ENCODE results near the gene SLC4A2. TPM values are rescaled to one million over a fixed set of nuclear protein-coding genes. Genes with fewer than 3 reads are reported as not detected.
"Not testable (repeated sequence)": the region's sequence is repeated elsewhere in the genome, so short reads cannot be mapped to it uniquely, and the experiment has no call there.

The SLC4A2 gene
- total RNA-seq, 2 experiments from 2014 or later, result 58.7 to 85.0 TPM

DNA sequence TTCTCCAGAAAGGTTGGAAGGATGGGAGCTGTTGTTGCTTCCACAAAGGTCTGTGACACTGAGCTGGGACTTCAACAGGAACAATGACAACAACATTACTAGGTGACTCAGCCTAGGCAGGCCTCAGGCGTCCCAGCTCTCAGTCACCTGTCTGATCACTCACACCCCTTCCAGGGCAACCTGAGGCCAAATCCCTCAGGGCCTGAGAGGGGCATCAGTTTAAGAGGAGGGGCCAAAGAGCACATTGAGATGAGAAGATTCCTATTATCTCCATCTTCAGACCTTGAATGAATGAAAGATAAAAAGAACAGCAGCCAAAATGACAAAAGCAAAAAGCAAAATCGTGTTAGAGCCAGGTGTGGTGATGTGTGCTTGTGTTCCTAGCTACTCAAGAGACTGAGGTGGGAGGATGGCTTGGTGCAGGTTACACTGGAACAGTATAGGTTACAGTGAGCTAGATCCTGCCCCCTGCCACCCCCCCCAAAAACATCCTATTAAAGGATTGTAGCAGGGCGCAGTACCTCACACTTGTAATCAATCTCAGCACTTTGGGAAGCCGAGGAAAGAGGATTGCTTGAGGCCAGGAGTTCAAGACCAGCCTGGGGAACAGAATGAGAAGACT, 34.8 kb upstream of the SLC4A2 start, which contains the start of gene ATG9B:
TSS of gene ATG9B (minus strand) at position 60 of the 622 bp plus-strand sequence. CDS start 71 bp downstream, outside the sequence.
- ChIA-PET POLR2A (no interaction called here), CTCF (interaction anchor here (0.6 to 1.5 kb wide), 4 partner anchors 11 to 237 kb away, joined by 3 to 4 read pairs (median 4); partner anchors contain the start of gene FASTK)
- DNase-seq, result peak; percentile 33
- Mint-ChIP-seq H3K36me3 (ENCODE audit: low read depth) (peaks cover 4% of the 10 kb centered on the region), H3K27ac (no peak within 1 kb of the TSS), H3K27me3 (peaks cover 8% of the 10 kb centered on the region), H3K9me3 (ENCODE audit: low read depth) (no peaks in the 10 kb centered on the region), H3K4me1 (peaks cover 19% of the 10 kb centered on the region), H3K4me3 (no peak within 1 kb of the TSS)
- intact Hi-C loops (cut with DNase I, micrococcal nuclease), result loop anchor here in 1 of 2 experiments (5.0 kb wide), 1 partner anchor 608 kb away; no protein-coding TSS in a partner anchor
- no peak for ATAC-seq

DNA sequence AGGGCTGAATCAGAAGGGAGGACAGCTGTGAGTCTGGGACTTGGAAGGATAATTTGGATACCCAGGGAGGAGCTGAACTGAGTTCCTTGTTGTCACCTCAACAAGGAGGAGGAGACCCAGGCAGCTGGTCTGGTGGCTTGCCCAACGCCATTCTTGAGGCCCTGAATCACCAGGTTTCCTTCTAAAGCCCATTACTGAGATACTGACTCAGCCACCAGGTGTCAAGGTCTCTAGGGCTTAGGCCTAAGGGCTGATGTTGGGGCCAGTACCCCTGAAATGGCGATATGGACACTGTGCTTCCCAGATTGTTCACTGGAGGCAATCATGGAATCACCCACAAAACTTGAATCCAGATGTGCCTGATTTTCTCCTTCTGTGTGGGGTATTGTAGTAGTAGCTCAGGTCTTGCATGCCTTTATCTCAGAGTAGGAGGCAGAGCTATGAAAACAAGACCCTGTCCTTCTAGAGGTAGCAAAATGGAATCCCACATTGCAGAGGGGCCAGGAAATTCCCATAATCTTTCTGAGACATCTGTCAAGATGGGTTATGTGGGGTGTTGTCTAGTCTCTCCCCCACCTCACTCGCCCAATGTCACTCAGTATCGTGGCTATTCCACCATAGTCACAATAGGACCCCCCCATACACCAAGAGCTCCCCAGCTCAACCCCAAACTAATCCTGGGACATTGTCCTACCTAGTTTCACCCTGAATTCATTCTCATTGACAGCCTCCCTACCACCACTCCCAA, 33.3 kb upstream of the SLC4A2 start:
- peaks cover 23% of the 10 kb centered on the region for H3K4me1 Mint-ChIP-seq
- POLR2A ChIA-PET, result interaction anchor here (0.5 kb wide), 1 partner anchor 15 kb away, joined by 6 read pairs; no protein-coding TSS in a partner anchor
- no peaks in the 10 kb centered on the region for H3K9me3 Mint-ChIP-seq (ENCODE audit: low read depth)
- DNase-seq, result no peak
- no peak for ATAC-seq
- intact Hi-C loops (cut with DNase I, micrococcal nuclease), result loop anchor here in 1 of 2 experiments (5.0 kb wide), 1 partner anchor 606 kb away; no protein-coding TSS in a partner anchor
- H3K27me3 Mint-ChIP-seq, result no peaks in the 10 kb centered on the region
- no peak overlapping the region for H3K4me3 Mint-ChIP-seq
- CTCF ChIA-PET, result interaction anchor here (0.6 to 1.5 kb wide), 4 partner anchors 24 to 1242 kb away, joined by 3 to 4 read pairs (median 4); no protein-coding TSS in a partner anchor
- peaks cover 5% of the 10 kb centered on the region for H3K36me3 Mint-ChIP-seq (ENCODE audit: low read depth)
- no peak overlapping the region for H3K27ac Mint-ChIP-seq

DNA sequence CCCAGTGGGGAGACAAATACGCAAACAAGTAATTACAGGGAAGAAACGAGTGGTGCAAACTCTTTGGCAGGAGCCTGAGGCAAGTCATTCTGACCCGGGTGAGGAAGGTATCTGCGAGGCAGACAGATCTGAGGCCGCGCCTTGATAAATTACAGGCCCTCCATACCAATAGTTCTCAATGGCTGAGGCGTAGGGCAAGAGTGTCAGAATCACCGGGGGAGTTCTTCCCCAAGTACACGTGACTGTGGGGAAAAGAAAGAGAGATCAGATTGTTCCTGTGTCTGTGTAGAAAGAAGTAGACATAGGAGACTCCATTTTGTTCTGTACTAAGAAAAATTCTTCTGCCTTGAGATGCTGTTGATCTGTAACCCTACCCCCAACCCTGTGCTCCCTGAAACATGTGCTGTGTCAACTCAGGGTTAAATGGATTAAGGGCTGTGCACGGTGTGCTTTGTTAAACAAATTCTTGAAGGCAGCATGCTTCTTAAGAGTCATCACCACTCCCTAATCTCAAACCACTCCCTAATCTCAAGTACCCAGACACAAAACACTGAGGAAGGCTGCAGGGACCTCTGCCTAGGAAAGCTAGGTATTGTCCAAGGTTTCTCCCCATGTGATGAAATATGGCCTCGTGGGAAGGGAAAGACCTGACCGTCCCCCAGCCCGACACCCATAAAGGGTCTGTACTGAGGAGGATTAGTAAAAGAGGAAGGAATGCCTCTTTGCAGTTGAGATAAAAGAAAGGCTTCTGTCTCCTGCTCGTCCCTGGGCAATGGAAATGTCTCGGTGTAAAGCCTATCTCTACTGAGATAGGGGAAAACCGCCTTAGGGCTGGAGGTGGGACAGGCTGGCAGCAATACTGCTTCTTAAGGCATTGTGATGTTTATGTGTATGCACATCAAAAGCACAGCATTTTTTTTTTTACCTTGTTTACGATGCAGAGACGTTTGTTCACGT, 32.3 kb upstream of the SLC4A2 start:
- CTCF ChIA-PET, result interaction anchor here (0.6 to 2.1 kb wide), 10 partner anchors 8 to 1243 kb away, joined by 3 to 26 read pairs (median 4); partner anchors contain the start of gene ABCF2
- H3K36me3 Mint-ChIP-seq (ENCODE audit: low read depth); H3K9me3 Mint-ChIP-seq (ENCODE audit: low read depth); H3K27me3 Mint-ChIP-seq; ATAC-seq; POLR2A ChIA-PET; DNase-seq: not testable (repeated sequence)
- H3K4me3 Mint-ChIP-seq, result peak overlapping the region; percentile 97
- peaks cover 23% of the 10 kb centered on the region for H3K4me1 Mint-ChIP-seq
- H3K27ac Mint-ChIP-seq, result peak overlapping the region; percentile 95
- intact Hi-C loops (cut with DNase I, micrococcal nuclease), result loop anchor here in 1 of 2 experiments (5.0 kb wide), 1 partner anchor 605 kb away; no protein-coding TSS in a partner anchor

DNA sequence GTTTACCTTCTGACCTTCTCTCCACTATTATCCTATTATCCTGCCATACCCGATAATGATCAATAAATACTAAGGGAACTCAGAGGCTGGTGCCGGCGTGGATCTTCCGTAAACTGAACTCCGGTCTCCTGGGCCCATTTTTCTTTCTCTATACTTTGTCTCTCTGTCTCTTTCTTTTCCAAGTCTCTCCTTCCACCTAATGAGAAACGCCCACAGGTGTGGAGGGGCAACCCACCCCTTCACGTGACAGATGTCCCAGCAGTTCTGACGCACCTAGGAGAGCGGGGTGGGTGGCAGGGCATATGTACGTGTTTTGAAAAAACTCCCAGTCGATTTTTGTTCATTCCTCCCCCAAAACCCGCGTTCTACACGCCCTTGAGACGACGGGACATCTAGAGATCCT, 31.7 kb upstream of the SLC4A2 start:
- H3K9me3 Mint-ChIP-seq (ENCODE audit: low read depth); DNase-seq; H3K36me3 Mint-ChIP-seq (ENCODE audit: low read depth); H3K27me3 Mint-ChIP-seq: not testable (repeated sequence)
- ChIA-PET CTCF (interaction anchor here (0.6 to 2.5 kb wide), 14 partner anchors 8 to 199 kb away, joined by 3 to 26 read pairs (median 4); partner anchors contain the start of gene ABCF2), POLR2A (interaction anchor here (0.6 kb wide), 1 partner anchor 9 kb away, joined by 3 read pairs; no protein-coding TSS in a partner anchor)
- Mint-ChIP-seq H3K4me1 (peaks cover 23% of the 10 kb centered on the region), H3K27ac (peak overlapping the region; percentile 95), H3K4me3 (peak overlapping the region; percentile 97)
- intact Hi-C loops (cut with DNase I, micrococcal nuclease), result loop anchor here (1.0 to 5.0 kb wide), 13 partner anchors 9 to 1189 kb away; partner anchors contain the start of genes ABCF2 (in 1 of the 2), FASTK (in 1 of the 2), NUB1 (in 1 of the 2) and TMUB1 (in 1 of the 2)
- peak; percentile 2 for ATAC-seq

DNA sequence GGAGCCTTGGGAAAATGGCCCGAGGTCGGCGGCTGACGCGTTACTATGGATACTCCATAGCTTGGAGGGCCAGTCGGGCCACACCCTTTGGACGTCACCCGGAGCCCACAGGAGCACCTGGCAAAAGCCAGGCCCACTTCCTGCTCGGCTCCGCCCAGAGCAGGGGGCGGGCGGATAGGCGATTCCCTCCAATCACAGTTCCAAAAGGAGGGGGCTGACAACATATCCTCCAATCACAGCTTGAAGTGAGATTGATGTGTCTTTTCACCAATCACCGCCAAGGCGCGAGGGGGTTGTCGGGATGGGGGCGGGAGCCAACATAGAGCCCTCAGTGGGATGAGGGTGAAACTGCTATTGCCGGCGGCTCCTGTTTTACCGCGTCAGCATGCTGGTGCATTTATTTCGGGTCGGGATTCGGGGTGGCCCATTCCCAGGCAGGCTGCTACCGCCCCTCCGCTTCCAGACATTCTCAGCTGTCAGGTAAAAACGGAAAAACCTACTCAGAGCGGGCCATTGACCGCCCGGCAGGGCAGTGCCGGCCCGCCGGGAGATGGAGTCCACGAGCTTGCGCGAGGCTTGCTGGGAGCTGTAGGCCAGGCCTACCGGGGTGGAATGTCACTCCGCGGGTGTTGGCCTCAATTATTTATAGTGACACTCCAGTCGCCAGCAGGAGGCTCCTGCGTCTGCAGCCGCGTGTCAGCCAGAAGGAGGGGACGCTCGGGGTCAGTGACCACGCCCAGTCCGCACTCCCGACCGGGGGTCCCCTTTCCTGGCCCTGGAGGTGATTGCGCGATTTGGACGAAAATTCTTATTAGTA, 31.1 kb upstream of the SLC4A2 start, which contains the start of gene ABCB8:
TSS of gene ABCB8 (plus strand) at position 320 of the 817 bp plus-strand sequence. CDS start at position 386, 66 bp downstream.
- peaks cover 23% of the 10 kb centered on the region for H3K4me1 Mint-ChIP-seq
- ChIA-PET POLR2A (interaction anchor here (0.6 to 1.0 kb wide), 2 partner anchors 10 to 14 kb away, joined by 3 to 4 read pairs; no protein-coding TSS in a partner anchor), CTCF (interaction anchor here (0.6 to 2.5 kb wide), 18 partner anchors 9 to 514 kb away, joined by 3 to 26 read pairs (median 4); partner anchors contain the start of genes ABCF2 and GIMAP7)
- peak within 1 kb of the TSS; percentile 97 for H3K4me3 Mint-ChIP-seq
- no peaks in the 10 kb centered on the region for H3K27me3 Mint-ChIP-seq
- peak within 1 kb of the TSS; percentile 95 for H3K27ac Mint-ChIP-seq
- intact Hi-C loops (cut with DNase I, micrococcal nuclease), result loop anchor here (1.0 to 5.0 kb wide), 13 partner anchors 10 to 1190 kb away; partner anchors contain the start of genes ABCF2 (in 1 of the 2), FASTK (in 1 of the 2), NUB1 (in 1 of the 2) and TMUB1 (in 1 of the 2)
- DNase-seq (peak; percentile 99), ATAC-seq (peak; percentile 95)
- no peaks in the 10 kb centered on the region for H3K9me3 Mint-ChIP-seq (ENCODE audit: low read depth)
- peaks cover 7% of the 10 kb centered on the region for H3K36me3 Mint-ChIP-seq (ENCODE audit: low read depth)

DNA sequence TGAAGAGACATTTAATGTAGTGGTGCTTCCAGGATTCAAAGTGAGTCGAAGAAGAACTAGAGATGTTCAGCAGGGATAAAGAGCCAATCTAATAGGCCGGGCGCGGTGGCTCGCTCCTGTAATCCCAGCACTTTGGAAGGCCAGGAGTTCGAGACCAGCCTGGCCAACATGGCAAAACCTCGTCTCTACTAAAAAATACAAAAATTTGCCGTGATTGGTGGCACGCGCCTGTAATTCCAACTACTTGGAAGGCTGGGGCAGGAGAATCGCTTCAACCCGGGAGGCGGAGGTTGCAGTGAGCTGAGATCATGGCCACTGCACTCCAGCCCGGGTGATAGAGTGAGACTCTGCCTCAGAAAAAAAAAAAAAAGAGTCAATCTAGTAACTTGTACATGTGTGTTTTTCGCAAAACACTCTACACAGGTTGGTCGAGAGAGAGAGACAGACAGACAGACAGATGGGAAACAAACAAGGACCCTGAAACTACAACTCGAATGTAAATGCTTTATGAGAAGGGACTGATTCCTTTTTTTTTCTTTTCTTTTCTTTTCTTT, 30.4 kb upstream of the SLC4A2 start:
- peak overlapping the region; percentile 95 for H3K27ac Mint-ChIP-seq
- peaks cover 23% of the 10 kb centered on the region for H3K4me1 Mint-ChIP-seq
- intact Hi-C loops (cut with DNase I, micrococcal nuclease), result loop anchor here (1.0 to 5.0 kb wide), 13 partner anchors 10 to 1191 kb away; partner anchors contain the start of genes ABCF2 (in 1 of the 2), FASTK (in 1 of the 2), NUB1 (in 1 of the 2) and TMUB1 (in 1 of the 2)
- H3K4me3 Mint-ChIP-seq, result peak overlapping the region; percentile 97
- ChIA-PET CTCF (interaction anchor here (0.6 to 2.5 kb wide), 15 partner anchors 10 to 515 kb away, joined by 3 to 26 read pairs (median 4); partner anchors contain the start of gene GIMAP7), POLR2A (interaction anchor here (1.0 kb wide), 1 partner anchor 15 kb away, joined by 4 read pairs; no protein-coding TSS in a partner anchor)
- H3K36me3 Mint-ChIP-seq (ENCODE audit: low read depth), result peaks cover 7% of the 10 kb centered on the region
- DNase-seq (no peak), ATAC-seq (no peak)
- no peaks in the 10 kb centered on the region for H3K9me3 Mint-ChIP-seq (ENCODE audit: low read depth)
- H3K27me3 Mint-ChIP-seq, result no peaks in the 10 kb centered on the region

DNA sequence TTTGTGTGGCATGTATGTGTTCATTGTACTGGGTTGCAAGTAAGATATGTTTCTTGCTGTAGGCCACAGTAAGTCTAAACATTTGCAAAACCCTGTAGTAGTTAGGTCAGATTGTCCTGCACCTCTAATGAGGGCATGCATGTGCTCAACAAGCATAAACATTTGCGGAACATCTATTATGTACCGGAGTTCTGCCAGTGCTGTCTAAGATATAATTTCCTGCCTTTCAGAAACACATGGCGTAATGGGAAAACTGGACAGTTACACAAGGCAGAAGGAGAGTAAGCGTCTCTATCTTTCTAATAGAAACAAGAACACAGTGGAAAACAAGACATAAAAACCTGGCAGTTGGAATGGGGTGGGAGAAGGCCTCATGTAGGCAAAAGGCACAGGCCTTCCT, 28.4 kb upstream of the SLC4A2 start:
- no peak for ATAC-seq
- no peaks in the 10 kb centered on the region for H3K9me3 Mint-ChIP-seq (ENCODE audit: low read depth)
- intact Hi-C loops (cut with DNase I, micrococcal nuclease), result no loop called here

DNA sequence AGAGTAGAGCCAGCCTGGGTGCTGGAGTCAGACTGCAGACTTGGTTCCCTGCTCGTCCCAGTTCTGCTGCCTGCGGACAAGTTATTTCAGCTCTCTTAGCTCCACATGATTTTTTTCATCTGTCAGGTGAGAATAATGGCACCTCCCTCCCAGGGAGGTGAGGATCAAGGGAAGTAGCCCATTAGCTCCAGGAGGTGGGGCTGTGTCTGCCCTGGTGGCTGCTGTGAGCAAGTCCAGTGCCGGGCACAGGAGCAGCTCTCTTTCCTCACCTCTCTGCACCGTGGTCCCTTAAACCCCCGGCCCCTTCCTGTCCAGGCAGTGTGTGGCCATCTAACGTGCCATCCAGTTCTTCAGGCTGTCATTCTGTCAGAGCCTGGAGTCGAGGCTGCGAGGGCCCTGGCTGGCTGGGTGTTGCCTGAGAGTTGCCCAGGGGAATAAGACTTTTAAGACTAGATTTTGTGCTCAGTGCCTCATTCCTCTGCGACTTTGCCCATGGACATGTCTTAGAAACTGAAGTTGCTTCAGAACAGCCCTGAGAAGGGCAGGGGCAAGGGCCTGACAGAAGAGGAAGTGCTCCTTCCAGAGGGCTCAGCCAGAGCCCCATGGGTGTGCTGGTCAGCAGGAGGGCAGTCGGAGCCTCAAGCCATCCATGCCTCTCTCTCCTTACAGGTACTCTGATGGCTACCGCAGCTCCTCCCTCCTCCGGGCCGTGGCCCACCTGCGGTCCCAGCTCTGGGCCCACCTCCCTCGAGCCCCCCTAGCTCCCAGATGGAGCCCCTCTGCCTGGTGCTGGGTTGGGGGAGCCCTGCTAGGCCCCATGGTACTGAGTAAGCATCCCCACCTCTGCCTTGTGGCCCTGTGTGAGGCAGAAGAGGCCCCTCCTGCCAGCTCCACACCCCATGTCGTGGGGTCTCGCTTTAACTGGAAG, 26.2 kb upstream of the SLC4A2 start:
- Mint-ChIP-seq H3K27me3 (no peaks in the 10 kb centered on the region), H3K36me3 (ENCODE audit: low read depth) (peaks cover 15% of the 10 kb centered on the region), H3K9me3 (ENCODE audit: low read depth) (no peaks in the 10 kb centered on the region), H3K4me3 (no peak overlapping the region), H3K27ac (no peak overlapping the region), H3K4me1 (peaks cover 13% of the 10 kb centered on the region)
- no peak for ATAC-seq
- intact Hi-C loops (cut with DNase I, micrococcal nuclease), result no loop called here
- DNase-seq, result no peak
- CTCF ChIA-PET, result interaction anchor here (0.6 to 1.8 kb wide), 4 partner anchors 15 to 40 kb away, joined by 3 to 9 read pairs (median 4); no protein-coding TSS in a partner anchor
- POLR2A ChIA-PET, result interaction anchor here (0.6 kb wide), 1 partner anchor 285 kb away, joined by 4 read pairs; no protein-coding TSS in a partner anchor

More for the DNA sequence above, 28.4 kb upstream of the SLC4A2 start:
- Mint-ChIP-seq H3K27me3 (no peaks in the 10 kb centered on the region), H3K36me3 (ENCODE audit: low read depth) (peaks cover 10% of the 10 kb centered on the region), H3K4me1 (peaks cover 23% of the 10 kb centered on the region), H3K4me3 (no peak overlapping the region), H3K27ac (no peak overlapping the region)
- ChIA-PET CTCF (interaction anchor here (1.0 to 1.1 kb wide), 2 partner anchors 79 to 215 kb away, joined by 3 to 4 read pairs; no protein-coding TSS in a partner anchor), POLR2A (no interaction called here)
- DNase-seq, result no peak

Measured in activated CD4-positive, alpha-beta T cell treated with anti-CD3 and anti-CD28 coated beads for 36 hours (primary cell).